GM23248 (cell line): ENCODE data around the gene NTHL1.

Experiments
- EZH2 ChIP-seq: fragments of 200-600 bp; sonication (generic); IDR thresholded peaks from 2 replicates; pipeline ENCODE4 v1.6.1; 2018; ENCODE audit warnings: antibody characterized with exemption, mild to moderate bottlenecking; ENCODE audit not compliant: insufficient read depth, poor library complexity, severe bottlenecking
- EZH2phosphoT487 ChIP-seq: fragments of 200-600 bp; sonication (generic); IDR thresholded peaks from 2 replicates; pipeline ENCODE4 v1.6.1; 2018; ENCODE audit warnings: antibody characterized with exemption, moderate library complexity, mild to moderate bottlenecking, low read depth; ENCODE audit not compliant: insufficient read depth

DNA sequence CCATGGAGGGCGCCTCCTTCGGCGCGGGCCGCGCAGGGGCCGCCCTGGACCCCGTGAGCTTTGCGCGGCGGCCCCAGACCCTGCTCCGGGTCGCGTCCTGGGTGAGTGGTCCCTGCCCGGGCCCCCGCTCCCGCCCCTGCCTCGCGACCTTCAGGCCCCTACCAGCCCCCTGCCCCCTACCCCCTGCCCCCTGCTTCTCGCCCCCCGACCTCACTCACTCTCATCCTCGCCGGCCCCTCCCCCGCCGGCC lies 57.6 kb downstream of the NTHL1 start:
- TF ChIP-seq EZH2 (no peak), EZH2phosphoT487 (no peak)
